HG02571 (cell line): ENCODE results near the gene CTRL.
"Not testable (repeated sequence)": the region's sequence is repeated elsewhere in the genome, so short reads cannot be mapped to it uniquely, and the experiment has no call there.

Experiments used
- ATAC-seq: cut with Tn5 transposase; IDR thresholded peaks from one replicate; pipeline ENCODE4 v1.9.1; 2021; ENCODE audit warnings: mild to moderate bottlenecking, moderate library complexity; ENCODE audit not compliant: unreplicated experiment

CTRL gene

DNA sequence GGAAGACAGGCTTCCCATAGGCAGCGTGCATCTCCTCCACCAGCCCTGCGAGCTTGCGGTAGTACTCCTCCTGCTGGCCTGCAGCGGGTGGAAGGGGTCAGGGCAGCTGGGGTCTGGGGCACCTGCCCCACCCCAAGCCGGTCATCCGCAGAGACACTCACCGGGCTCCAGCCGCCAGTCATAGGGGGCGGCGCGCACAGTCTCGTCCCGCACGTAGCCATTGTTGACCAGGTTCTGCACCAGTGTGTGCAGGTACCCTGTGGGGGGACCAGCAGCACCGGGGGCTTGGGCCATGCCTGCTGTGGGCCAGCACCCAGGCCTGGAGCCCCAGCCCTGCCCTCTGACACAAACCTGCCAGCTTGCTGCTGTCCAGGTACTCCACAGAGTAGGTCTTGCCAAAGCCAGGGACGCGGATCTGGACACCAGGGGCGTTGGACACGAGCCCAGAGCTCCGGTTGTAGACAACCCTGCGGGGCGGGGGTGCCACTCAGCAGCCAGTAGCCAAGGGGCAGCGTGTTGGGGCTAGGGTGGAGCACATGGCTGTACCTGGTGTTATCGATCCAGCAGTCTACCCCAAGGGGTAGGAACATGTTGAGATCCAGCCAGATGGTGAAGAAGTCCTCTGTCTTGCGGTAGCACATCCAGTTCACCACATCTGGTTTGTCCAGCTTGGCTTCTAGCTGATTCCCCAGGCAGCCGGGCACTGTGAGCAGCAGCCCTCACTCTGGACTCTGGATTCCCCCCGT, 11.0 kb upstream of the CTRL start:
- no peak for ATAC-seq

- ATAC-seq = no peak
These were observed 10.5 kb upstream of the CTRL start for GRCh38 chr16:67942200-67942509.

DNA sequence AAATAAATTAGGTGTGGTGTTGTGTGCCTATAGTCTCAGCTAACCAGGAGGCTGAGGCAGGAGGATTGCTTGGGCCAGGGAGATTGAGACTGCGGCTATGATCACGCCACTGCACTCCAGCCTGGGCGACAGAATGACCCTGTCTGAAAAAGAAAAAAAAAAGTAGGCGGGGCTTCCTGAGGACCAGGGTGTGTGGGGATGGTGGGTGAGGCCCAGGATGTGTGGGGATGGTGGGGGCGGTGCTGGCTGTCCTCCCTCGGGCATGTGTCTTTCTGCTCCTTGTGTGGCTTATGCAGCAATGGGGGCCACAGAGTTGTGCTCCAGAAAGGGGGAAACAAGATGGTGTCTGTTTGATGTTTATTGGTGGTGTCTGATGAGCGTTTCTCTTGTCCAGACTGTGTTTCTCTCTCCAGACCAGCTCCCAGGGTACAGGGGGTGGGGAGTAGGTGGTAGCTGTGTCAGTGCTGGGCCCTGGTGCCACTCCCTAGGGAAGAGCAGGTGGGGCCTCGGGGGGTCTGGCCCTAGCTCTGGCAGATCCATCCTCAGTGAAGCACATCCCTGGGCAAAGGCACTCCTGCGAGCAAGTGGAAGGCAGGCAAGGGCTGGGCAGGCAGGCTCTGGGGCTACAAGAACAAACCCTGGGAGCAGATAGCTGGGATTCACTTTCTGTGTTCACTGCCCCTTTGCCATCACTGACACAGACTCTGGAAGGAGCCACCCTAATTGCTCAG, 10.0 kb upstream of the CTRL start:
- no peak for ATAC-seq

DNA sequence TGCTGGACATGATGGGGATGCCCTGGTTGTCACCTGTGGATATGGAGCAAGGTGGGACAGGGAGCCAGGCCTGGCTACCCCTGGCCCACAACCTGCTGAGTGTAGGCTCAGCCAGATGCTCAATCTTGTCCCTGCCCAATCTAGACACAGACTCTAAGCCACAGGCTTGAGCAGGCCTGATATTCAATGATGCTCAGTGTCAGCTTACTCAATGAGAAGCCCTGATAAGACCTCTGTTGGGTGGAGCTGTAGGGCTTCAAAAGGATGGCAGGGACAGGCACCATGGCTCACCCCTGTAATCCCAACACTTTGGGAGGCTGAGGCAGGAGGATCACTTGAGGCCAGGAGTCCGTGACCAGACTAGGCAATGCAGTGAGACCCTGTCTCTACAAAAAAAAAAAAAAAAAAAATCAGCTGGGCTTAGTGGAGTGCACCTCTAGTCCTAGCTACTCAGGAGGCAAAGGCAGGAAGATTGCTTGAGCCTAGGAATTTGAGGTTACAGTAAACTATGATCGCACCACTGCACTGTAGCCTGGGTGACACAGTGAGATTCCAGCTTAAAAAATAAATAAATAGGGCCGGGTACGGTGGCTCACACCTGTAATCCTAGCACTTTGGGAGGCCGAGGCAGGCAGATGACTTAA, 8.9 kb upstream of the CTRL start:
- ATAC-seq = no peak

GRCh38 chr16:67939507-67940445, 8.1 kb upstream of the CTRL start:
- no peak for ATAC-seq

DNA sequence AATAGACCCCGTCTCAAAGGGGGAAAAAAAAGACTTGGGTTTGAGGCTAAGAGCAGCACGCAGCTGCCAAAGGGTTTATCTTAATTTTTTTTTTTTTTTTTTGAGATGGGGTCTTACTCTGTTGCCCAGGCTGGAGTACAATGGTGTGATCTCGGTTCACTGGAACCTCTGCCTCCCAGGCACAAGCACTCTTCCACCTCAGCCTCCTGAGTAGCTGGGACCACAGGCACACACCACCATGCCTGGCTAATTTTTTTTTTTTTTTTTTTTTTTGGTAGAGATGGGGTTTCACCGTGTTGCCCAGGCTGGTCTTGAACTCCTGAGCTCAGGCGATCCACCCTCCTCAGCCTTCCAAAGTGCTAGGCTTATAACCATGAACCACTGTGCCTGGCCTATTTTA, 6.1 kb upstream of the CTRL start:
- not testable (repeated sequence) for ATAC-seq

DNA sequence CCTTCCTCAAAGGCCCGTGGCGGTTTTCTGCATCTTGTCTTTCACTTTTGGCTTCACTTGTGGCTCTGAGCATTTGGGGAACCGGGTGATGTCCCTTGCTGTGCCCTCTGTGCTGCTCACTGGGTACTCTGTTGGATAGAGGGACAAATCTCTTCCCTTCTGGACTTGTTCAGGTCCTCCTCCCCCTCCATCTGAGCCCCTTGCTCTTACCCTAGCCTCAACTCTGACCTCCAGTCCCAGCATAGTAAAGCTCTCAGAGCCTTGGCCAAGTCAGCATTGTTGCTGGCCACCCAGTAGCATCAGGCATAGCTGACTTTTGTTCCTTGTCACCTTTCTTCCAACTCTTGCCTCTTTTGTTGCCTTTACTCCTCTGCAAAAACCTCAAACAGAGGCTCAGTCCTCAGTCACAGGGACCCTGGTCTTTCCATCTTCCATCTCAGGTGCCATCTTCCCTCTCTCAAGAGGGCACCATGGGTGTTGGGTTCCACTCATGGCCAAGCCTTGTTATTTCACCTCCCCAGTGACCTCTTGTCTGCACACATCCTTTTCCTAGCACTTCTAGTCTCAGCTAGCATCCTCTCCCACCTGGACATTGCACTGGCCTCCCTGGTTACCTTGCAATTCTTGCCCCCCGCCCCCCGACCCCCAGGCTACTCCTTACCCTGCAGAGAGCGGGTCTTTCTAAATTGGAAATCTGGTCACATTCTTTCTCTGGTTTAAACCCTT, 5.4 kb upstream of the CTRL start:
- ATAC-seq = peak; percentile 46

DNA sequence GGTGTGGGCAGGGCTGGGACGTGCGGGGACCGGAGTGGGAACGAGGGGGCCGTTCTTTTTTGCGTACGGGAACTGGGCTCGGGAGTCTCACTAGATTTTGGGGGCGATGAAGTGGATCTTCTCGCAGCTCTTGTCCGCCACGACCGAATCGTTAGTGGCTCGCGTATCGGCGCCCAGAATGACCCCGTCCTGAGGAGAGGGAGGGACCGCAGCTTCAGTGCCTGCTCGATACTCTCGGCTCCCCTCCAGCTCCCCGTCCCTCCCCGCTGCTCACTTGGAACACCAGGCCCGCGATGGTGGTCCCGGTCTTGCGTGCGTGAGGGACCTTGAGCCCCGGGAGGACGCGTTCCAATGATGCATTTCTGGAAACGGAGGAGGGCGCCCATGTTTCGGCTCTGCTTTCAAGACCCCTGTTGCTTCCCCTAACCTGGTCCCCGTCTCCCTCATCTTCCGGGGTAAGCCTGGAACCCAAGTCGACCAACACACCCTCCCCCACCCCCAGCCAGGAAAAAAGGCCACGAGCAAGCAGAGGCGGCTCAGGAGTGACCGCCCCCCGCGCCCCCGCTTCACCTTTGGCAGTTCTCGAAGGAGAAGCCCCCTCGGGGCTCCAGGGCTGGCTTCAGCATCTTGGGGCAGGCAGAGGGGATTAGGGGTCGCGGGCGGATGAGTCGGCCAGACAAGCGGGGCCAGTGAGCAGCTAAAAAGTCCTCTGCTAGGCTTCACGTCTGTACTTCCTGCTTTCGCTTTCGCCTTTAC, 4.6 kb upstream of the CTRL start, which contains the start of gene PSMB10:
TSS of gene PSMB10 (minus strand) at position 727 of the 756 bp plus-strand sequence. CDS start at position 626, 101 bp downstream.
- no peak for ATAC-seq

DNA sequence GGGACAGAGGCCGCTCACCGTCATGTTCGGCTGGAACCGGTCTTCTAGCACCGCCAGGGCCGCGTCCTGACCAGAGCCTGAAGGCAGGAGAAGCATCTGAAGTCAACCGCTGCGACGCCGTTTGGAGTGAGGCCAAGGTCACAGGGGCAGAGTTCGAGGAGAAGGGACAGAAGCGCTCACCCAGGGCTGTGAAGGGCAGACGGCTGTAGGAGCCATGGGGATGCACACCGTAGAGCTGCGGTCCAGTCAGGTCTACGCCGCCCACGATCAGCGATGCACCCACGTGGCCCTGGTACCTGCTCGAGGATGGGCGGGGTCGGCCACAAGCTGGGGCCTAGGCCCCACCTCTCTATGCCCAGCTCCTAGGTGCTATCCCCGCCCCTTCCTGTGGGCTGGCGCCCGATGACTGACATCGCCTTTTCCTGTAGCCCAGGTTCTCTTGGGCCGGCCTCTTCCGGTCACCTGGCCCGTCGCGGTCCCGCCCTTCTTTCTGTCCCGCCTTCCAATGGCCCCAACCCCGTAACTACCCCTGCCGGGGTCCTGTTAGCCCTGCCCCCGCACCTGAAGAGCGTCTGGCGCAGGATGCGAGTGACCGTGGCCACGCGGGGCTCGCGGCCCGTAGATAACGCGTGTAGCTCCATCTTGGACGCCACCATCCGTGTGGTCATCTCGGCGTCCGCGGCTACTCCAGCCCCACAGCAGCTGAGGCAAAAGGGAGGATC, 3.9 kb upstream of the CTRL start:
- ATAC-seq = peak; percentile 87

DNA sequence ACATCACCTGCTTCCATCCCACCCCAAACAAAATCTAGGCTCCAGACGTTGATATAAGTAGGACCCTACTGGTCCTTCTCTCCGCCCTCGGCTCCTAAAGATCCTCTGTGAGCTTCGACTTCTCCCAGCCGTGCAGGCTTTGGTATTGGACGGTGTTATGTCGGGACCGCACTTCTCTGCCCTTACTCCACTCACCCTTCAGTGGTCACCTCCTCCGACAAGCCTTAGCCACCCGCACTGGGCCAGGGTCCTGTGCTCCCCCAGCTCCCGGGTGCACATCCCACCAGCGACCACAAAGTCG, 3.4 kb upstream of the CTRL start:
- no peak for ATAC-seq

DNA sequence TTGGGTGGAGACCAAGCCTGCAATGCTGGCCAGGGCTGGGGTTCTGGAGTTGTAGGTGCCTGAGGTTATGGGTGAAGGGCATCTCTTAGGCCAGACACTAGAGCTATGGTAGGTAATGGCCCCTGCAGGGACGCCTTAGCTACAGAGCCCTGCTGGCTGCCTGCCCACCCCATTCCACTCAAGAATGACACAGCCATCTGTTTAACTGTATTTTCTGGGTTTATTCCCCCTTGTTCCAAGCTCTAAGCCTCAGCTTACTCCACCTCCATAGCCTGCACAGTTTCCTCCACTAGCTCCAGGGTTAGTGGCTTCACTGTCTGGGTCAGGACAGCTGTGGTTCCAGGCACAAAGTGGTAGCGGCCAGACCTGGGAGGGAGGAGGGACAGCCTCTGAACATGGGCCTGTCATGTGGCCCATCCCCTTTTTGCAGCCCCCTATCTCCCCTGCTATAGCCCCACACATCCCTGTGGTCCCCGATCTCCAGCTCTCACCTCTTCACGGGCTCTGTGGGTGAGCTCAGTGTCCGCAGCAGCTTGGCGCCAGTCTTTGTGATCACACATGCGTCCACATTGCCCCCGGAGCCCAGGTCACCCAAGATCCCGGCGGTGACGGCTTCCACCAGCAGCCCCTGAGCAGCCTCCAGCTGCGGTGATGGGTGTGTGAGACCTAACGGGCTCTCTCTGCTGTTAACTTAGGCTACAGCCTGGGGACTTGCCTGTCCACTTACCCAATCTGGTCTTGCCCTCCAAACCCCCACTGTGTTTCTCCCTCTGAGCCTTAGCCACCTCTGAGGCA, 2.8 kb upstream of the CTRL start:
- no peak for ATAC-seq

DNA sequence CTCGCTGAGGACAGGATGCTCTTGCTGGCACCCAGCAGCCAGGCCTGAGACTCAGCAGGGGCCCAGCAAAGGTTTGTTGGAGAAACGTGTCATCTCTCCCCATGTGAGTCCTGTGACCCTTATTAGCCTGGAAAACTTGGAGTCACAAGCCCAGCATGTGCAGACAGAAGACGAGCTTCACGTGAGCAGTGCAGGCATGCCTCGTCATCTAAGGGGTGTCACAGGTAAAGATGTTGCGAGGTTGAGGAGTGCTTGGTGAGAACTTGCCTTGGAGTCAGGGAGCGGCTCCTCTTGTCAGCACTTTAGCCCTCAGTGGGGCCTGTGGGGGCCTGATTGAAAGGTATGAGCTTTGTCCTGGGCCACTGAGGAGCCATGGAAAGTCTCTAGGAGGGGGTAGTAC, 2.1 kb upstream of the CTRL start:
- no peak for ATAC-seq

- no peak for ATAC-seq
These were observed 789 bp upstream of the CTRL start for GRCh38 chr16:67932462-67932840.

DNA sequence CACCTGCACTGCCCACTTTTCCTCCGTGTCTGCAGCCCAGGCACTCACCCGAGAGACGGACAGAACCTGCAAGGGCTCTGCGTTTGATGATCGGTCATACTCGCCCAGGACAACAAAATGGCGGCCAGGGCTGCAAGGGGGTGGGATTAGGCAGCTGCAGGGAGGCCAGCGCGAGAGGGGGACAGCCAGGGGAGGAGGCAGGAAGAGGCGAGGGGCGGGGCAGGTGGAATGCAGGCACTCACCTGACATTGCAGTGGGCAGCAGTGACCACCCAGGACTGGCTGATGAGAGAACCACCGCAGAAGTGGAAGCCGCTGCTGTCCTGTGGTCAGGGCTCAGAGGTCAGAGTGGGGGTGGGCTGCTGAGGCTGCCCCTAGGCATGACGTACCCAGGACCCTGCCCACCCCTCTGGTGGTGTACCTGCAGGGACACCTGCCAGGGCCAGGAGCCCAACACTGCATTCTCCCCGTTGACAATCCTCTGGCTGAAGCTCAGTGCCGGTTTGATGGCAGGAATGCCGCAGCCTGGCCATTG, 917 bp downstream of the CTRL start:
- no peak for ATAC-seq

GRCh38 chr16:67930191-67930590, 1.5 kb downstream of the CTRL start:
- ATAC-seq = no peak

- no peak for ATAC-seq
These were observed 2.9 kb downstream of the CTRL start for GRCh38 chr16:67928561-67929364.

DNA sequence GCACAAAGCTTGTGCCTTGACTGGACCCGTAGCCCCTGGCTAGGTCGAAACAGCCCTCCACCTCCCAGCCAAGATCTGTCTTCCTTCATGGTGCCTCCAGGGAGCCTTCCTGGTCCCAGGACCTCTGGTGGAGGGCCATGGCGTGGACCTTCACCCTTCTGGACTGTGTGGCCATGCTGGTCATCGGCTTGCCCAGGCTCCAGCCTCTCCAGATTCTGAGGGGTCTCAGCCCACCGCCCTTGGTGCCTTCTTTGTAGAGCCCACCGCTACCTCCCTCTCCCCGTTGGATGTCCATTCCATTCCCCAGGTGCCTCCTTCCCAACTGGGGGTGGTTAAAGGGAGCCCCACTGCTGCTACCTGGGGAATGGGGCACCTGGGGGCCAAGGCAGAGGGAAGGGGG, 3.5 kb downstream of the CTRL start:
- ATAC-seq = no peak
